ENCODE data around the gene TK2.

- TF ChIP-seq GATA3 (IDR thresholded peaks at IDR 0.05; ENCODE audit: low read depth, low read length): no peak
- TF ChIP-seq GATA2 (IDR thresholded peaks at IDR 0.05; ENCODE audit: low read depth, low read length): no peak
Observed at GRCh38 chr16:66508914-66509496, 40.9 kb downstream of the TK2 start.

Measured in SH-SY5Y (cell line).